ENCODE measurements around the gene GUCY2C. TPM values are rescaled to one million over a fixed set of nuclear protein-coding genes. Genes with fewer than 3 reads are reported as not detected.

The GUCY2C gene
- total RNA-seq, 1 experiment from 2014 or later: not detected

DNA sequence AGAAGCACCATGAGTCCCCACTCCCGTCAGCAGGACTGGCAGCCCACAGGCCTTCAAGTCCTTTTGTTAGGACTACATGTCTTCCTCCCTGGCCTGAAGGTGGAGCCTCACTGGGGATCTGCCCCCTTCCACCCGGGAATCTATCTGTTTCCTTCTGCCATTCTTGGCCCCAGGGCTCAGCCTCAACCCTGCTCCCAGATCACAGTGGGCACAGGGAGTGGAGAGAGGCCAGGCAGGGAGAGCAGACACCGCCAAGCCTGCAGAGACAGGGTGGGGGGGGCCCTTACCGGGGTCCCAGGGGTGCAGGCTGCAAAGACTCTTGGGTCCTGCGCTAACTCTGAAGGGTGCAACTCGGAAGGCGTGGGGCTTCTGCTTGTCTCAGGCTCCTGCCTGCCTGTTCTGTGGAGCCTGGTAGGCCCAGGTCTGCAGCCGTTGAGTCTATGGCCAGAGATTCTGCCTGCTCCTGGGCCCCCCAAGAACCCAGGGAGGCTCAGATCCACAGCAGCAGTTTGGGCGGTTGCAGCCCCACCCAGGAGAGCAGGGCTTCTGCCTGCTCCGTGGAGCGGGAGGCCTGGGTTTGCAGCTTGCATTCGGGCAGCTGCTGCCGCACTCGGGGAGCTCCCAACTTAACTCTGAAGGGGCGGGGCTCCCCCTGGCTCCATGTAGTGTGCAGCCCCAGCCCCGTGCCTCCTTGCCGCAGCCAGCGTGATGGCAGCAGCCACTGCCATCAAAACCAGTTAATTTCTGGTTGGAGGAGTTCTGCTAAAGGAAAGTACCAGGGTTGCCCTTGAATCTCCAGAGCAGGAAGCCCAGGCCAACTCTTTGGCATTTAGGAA is 107.0 kb downstream of the GUCY2C start:
- in situ Hi-C loops (cut with HindIII; ENCODE audit: low sequenced_read_pairs): no loop called here
- DNase-seq (ENCODE audit: low spot score): no peak

DNA sequence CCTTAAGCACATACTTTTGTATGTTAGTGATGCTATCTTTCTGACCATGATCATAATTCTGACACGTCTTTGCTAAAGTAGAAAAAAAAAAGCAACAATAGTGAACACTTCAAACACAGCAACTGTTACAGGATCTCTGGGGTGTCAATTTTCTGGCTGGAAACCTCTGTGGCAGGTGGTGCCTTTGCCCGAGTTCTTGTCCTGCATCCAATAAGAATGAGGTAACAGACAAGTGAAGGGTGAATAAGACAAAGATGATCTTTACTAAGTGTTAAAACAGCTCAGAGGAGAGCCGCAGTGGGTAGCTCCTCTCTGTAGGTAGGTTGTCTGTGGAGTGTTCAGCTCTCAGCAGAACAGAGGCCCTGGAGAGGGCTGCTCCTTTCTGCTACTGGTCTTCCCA is 107.8 kb downstream of the GUCY2C start:
- DNase-seq (ENCODE audit: low spot score): no peak
- in situ Hi-C loops (cut with HindIII; ENCODE audit: low sequenced_read_pairs): no loop called here

DNA sequence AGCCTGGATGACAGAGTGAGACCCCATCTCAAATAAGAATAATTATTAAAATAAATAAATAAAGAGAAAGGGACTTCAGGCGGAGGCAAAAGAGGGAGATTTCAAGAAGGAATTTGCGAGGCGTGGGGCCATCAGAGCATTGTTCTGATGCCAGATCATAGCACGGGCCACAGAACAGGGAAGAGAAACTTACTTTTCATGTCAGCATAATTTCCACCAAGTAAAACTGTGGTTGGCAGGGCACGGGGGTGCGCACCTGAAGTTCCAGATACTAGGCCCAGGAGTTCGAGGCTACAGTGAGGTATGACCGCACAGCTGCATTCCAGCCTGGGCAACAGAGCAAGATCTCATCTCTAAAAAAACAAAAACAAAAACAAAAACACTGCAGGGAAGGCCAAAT is 117.8 kb downstream of the GUCY2C start:
- DNase-seq (ENCODE audit: low spot score): no peak
- in situ Hi-C loops (cut with HindIII; ENCODE audit: low sequenced_read_pairs): no loop called here

DNA sequence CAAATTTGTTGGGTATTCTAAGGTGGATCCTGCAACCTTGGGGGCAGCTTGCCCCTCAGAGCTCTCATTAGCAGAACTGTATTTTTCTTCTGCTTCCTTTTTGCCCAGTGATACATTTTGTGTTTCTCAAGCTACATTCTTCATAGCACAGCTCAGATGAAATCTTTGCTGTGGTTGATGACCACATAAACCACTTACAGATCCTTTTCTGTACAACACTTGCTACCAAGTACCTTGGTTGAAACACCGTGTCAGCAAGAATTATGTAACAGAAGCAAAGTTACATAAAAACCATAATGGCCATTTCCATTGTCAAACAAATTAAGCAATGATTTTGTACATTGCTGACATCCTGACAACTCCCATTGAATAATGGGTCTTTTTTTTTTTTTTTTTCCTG is 119.1 kb downstream of the GUCY2C start:
- in situ Hi-C loops (cut with HindIII; ENCODE audit: low sequenced_read_pairs): no loop called here
- DNase-seq (ENCODE audit: low spot score): no peak

DNA sequence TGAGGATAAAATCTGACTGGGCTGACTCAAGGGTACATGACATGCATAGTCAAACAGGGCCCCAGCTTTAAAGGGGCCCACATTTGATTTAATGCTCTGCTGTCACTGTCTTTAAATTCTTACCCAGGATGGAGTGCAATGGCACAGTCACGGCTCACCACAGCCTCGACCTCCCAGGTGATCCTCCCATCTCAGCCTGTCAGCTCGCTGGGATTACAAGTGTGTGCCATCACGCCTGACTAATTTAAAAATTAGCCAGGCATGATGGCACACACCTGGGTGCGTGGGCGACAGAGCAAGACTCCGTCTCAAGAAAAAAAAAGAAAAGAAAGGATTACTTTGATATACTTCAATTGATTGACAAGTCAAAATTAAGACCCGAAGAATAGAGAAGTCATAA is 119.5 kb downstream of the GUCY2C start:
- in situ Hi-C loops (cut with HindIII; ENCODE audit: low sequenced_read_pairs): no loop called here
- DNase-seq (ENCODE audit: low spot score): no peak

DNA sequence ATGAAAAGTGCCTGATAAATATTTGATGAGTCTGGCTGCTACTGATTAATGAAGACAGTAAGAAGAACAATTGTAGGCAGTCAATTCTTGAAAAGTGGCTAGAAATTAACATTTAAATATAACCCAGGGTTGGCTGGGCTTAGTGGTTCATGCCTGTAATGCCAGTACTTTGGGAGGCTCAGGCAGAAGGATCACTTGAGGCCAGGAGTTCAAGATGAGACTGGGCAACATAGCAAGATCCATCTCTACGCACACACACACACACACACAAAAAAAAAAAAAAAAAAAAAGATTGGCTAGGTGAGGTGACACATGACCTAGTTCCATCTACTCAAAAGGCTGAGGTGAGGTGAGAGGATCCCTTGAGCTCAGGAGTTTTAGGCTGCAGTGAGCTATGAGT is 120.8 kb downstream of the GUCY2C start:
- no peak for DNase-seq (ENCODE audit: low spot score)
- in situ Hi-C loops (cut with HindIII; ENCODE audit: low sequenced_read_pairs): no loop called here

DNA sequence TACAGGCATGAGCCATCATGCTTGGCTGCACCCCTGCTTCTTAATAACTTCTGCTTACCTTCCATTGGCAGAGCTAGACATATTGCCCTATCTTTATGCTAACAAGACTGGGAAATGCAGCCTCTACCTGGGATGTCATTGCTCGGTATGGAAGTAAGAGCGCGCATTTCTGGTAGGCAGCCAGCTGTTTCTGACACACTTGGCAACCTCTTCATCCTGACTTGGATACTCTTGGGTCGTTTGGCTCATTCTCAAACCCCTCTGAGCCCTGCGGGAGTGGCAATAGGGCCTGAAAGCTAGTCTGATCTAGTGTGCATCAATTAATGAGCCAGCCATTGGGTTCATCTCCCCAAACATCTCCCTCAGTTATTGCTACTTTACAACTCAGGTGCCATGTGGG is 123.3 kb downstream of the GUCY2C start:
- in situ Hi-C loops (cut with HindIII; ENCODE audit: low sequenced_read_pairs): no loop called here
- no peak for DNase-seq (ENCODE audit: low spot score)

DNA sequence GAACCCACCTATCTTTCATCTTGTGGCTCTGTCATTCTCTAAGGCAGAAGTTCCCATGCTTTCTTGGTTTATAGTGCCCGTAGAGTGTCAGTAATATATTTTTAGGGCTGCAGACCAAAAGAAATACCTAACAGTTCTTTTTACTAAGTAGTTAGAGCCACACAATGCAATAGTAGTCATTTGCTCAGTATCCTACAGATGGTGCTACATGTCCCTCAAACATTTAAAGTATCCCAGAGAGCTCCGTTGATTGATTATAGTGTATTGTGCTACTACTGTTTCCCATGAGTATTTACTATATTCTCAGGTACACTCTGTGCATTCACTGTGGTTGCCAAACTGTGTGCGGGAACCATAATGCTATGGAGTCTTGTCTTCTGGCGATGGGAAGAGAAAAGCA is 124.0 kb downstream of the GUCY2C start:
- DNase-seq (ENCODE audit: low spot score): no peak
- in situ Hi-C loops (cut with HindIII; ENCODE audit: low sequenced_read_pairs): no loop called here

DNA sequence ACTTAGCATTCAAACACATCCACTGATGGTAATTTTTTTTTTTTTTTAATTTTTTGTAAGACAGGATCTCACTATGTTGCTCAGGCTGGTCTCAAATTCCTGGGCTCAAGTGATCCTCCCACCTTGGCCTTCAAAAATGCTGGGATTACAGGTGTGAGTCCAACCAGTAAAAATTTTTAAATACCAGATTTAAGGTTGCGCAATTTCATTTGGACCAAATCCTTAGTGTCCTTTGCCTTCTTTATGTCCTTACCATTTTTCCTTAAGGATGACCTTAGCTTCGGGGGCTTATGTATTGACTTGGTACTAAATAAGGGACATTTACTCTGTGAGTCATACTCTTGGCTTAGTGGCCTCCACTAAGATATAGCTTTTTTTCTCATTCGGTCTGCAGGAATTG is 124.6 kb downstream of the GUCY2C start:
- in situ Hi-C loops (cut with HindIII; ENCODE audit: low sequenced_read_pairs): no loop called here
- no peak for DNase-seq (ENCODE audit: low spot score)

DNA sequence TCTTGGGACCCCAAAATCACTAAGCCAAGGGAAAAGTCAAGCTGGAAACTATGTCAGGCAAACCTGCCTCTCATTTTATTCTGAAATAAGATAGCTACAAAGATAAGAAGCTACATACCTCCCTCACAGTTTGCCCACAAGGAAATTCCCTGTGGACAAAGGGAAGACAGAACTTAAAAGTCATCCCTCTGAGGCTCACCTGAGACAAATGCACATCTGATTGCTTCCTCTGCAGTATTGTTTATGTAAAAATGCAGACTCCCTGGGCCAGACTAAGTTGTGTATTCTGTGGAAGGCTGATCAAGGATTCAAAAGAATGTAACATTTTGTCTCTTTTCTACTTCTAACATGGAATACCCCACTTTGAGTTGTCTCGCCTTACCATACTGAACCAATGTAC is 126.2 kb downstream of the GUCY2C start:
- in situ Hi-C loops (cut with HindIII; ENCODE audit: low sequenced_read_pairs): no loop called here

DNA sequence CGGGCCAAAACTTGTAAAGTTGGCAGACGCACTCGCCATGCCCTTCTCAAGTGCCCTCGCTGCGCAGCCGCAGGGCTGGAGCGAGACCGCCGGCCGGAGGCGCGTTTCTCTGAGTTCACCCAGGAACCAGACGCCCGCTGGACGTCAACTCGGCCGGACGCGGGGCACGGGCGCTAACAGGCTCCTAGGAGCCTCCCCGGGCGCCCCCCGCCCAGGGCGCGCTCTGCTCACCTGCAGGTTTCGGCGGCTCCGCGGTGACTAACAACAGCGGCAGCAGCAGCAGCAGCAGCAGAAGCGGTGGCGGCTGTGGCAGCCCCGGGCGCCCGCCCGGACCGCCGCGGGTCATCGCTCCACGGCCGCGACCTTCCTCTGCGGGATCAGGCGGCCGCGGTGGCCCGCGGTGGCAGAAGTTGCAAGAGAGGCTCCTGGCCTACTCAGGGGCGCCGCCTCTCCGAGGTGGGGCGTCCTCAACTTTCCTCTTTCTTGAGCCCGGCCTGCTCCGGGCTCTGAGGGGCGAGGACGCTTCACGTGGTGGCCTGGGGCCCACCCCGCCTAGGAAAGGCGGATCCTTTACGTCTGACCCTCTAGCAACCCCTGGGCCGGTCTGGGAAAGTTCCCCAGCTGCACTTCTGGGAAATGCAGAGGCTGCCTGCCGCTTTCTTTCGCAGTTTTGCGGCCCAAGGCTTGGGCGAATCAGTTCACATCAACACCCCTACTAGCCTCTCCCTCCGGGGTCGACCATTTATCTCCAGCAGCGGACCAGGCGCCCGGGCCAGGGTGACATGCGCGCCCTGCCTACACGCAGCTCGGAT is 128.8 kb downstream of the GUCY2C start, which contains the start of gene PLBD1:
Gene PLBD1 (minus strand): TSS at position 533 of the 812 bp plus-strand sequence. CDS start 187 bp downstream, at position 346.
- DNase-seq (ENCODE audit: low spot score): peak; percentile 16
- in situ Hi-C loops (cut with HindIII; ENCODE audit: low sequenced_read_pairs): no loop called here

More for the DNA sequence above, 126.2 kb downstream of the GUCY2C start:
- no peak for DNase-seq (ENCODE audit: low spot score)

DNA sequence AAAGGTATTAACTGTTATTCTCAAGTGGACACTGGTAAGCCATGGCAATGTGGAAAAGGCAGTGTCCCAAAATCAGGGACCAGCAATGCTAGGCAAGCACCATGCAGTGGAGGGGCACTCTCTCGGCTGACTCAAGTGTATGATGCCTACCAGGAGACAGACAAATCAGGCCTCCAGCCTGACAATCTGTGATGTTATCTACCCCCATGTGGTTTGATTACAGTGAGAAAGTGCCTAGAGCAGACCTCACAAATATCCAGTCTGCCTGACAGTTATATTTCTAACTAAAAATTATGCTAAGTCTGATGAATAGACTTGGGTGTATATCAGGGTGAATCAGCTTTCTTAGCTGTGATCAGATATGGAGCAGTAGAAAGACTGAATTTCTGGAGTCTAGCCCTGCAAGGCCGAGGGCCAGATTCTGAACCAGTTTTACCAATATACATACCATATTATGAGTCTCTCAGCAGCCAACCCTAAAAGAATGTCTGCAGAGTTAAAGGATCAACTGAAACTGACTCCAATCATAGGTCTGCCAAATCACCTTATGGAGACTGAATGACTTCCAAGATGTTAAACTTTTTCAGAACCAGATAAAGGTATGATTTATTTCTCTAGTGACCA is 132.0 kb downstream of the GUCY2C start:
- in situ Hi-C loops (cut with HindIII; ENCODE audit: low sequenced_read_pairs): no loop called here

DNA sequence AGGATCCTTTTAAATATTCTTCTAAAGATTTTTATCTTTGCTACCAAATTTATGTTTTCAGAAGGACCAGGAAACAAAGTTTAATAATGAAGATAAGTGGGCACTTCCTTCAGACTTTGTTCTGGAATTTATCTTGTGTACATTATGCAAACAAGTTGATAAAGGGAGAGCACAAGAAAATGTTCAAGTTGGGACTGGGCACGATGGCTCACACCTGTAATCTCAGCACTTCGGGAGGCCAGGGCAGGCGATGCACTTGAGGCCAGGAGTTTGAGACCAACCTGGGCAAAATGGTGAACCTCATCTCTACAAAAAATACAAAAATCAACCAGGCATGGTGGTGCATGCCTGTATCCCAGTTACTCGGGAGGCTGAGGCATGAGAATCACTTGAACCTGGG is 133.4 kb downstream of the GUCY2C start:
- no peak for DNase-seq (ENCODE audit: low spot score)
- in situ Hi-C loops (cut with HindIII; ENCODE audit: low sequenced_read_pairs): no loop called here

More for the DNA sequence above, 132.0 kb downstream of the GUCY2C start:
- DNase-seq (ENCODE audit: low spot score): no peak

Other genes with a start within 250 kb of the GUCY2C start
- gene PLBD1, start 128.7 kb downstream of the GUCY2C start, total RNA-seq (2014; rRNA removed; shearing (Covaris generic)): not detected in 2 replicates
- gene WBP11, start 106.9 kb upstream of the GUCY2C start, total RNA-seq (2014; rRNA removed; shearing (Covaris generic)): 17.8 and 18.4 TPM in 2 replicates
- 1.6 and 2.6 TPM in 2 replicates for gene C12orf60, start 107.1 kb upstream of the GUCY2C start, total RNA-seq (2014; rRNA removed; shearing (Covaris generic))
- not detected in 2 replicates for gene SMCO3, start 117.6 kb upstream of the GUCY2C start, total RNA-seq (2014; rRNA removed; shearing (Covaris generic))
- gene ART4, start 146.9 kb upstream of the GUCY2C start, total RNA-seq (2014; rRNA removed; shearing (Covaris generic)): not detected in 2 replicates
- gene MGP, start 189.3 kb upstream of the GUCY2C start, total RNA-seq (2014; rRNA removed; shearing (Covaris generic)): not detected in 2 replicates
- gene ERP27, start 241.9 kb upstream of the GUCY2C start, total RNA-seq (2014; rRNA removed; shearing (Covaris generic)): not detected in 2 replicates

Measured in G401 (cell line).